GM23248 (cell line): ENCODE measurements around the gene C3orf52. TPM values are rescaled to one million over a fixed set of nuclear protein-coding genes. Genes with fewer than 3 reads are reported as not detected.

Experiments used
- DNase-seq: peaks from one replicate; pipeline ENCODE4 v3.0.0-alpha.2; 2015
- H2AFZ ChIP-seq: fragments of 200-600 bp; sonication (generic); 2 replicates; pipeline ENCODE4 v1.6.1; 2016; ENCODE audit warnings: antibody characterized with exemption
- H3F3A ChIP-seq: fragments of 200-600 bp; sonication (generic); 2 replicates; pipeline ENCODE4 v1.6.1; 2016; ENCODE audit warnings: mild to moderate bottlenecking, antibody characterized with exemption, mixed run types; ENCODE audit not compliant: insufficient read depth
- H3K27ac ChIP-seq: fragments of 200-600 bp; sonication (generic); 2 replicates; pipeline ENCODE4 v1.5.1; 2016; ENCODE audit warnings: mild to moderate bottlenecking
- H3K27me3 ChIP-seq: fragments of 200-600 bp; sonication (generic); replicated peaks from 2 replicates; pipeline ENCODE4 v1.6.1; 2016; ENCODE audit warnings: mild to moderate bottlenecking; ENCODE audit not compliant: insufficient read depth
- H3K36me3 ChIP-seq: fragments of 200-600 bp; sonication (generic); 2 replicates; pipeline ENCODE4 v1.6.1; 2016; ENCODE audit warnings: low read depth, mild to moderate bottlenecking
- H3K4me1 ChIP-seq: fragments of 200-600 bp; sonication (generic); 2 replicates; pipeline ENCODE4 v1.6.1; 2016; ENCODE audit warnings: mild to moderate bottlenecking; ENCODE audit not compliant: insufficient read depth
- H3K4me2 ChIP-seq: fragments of 200-600 bp; sonication (generic); one replicate; pipeline ENCODE4 v1.6.1; 2016; ENCODE audit warnings: mild to moderate bottlenecking; ENCODE audit not compliant: unreplicated experiment
- H3K4me3 ChIP-seq: fragments of 200-600 bp; sonication (generic); 2 replicates; pipeline ENCODE4 v1.5.1; 2016; ENCODE audit warnings: mild to moderate bottlenecking
- H3K79me2 ChIP-seq: fragments of 200-600 bp; sonication (generic); 2 replicates; pipeline ENCODE4 v1.6.1; 2016; ENCODE audit warnings: mild to moderate bottlenecking; ENCODE audit not compliant: insufficient read depth
- H3K9ac ChIP-seq: fragments of 200-600 bp; sonication (generic); 2 replicates; pipeline ENCODE4 v1.6.1; 2016; ENCODE audit warnings: mild to moderate bottlenecking
- H3K9me2 ChIP-seq: fragments of 200-600 bp; sonication (generic); 2 replicates; pipeline ENCODE4 v1.6.1; 2016; ENCODE audit warnings: mixed run types, mild to moderate bottlenecking, moderate library complexity; ENCODE audit not compliant: insufficient read depth
- H3K9me3 ChIP-seq: fragments of 200-600 bp; sonication (generic); one replicate; pipeline ENCODE4 v1.6.1; 2017; ENCODE audit warnings: low read depth
- H4K20me1 ChIP-seq: fragments of 200-600 bp; sonication (generic); 2 replicates; pipeline ENCODE4 v1.6.0; 2016; ENCODE audit not compliant: insufficient read depth
- EZH2 ChIP-seq: fragments of 200-600 bp; sonication (generic); IDR thresholded peaks from 2 replicates; pipeline ENCODE4 v1.6.1; 2018; ENCODE audit warnings: antibody characterized with exemption, mild to moderate bottlenecking; ENCODE audit not compliant: insufficient read depth, poor library complexity, severe bottlenecking
- EZH2phosphoT487 ChIP-seq: fragments of 200-600 bp; sonication (generic); IDR thresholded peaks from 2 replicates; pipeline ENCODE4 v1.6.1; 2018; ENCODE audit warnings: antibody characterized with exemption, moderate library complexity, mild to moderate bottlenecking, low read depth; ENCODE audit not compliant: insufficient read depth
- WGBS, 2 experiments: methylation state at CpG; one replicate each; pipeline ENCODE4 v1.1.6; 2015 to 2017; ENCODE audit warnings: low lambda C conversion rate in 2 of 2, low coverage in 1 of 2; ENCODE audit errors: missing lambda C conversion rate in 2 of 2; 5-methylcytosine and 5-hydroxymethylcytosine counted together
- in situ Hi-C: fragments of 300-500 bp; cut with MboI; formaldehyde crosslinking; loops from 2 replicates; pipeline ENCODE4 v1.15.0; 2020
- polyA plus RNA-seq: library from polyadenylated mRNA; unstranded; fragments of >200 nt; fragmentation: Nextera tagmentation; extraction: Ambion mirVana; gene quantifications from 2 replicates; pipeline ENCODE4 v1.2.1, GENCODE V29; 2016
- total RNA-seq: library from RNA; depleted of rRNA; stranded (reverse); fragments of >200 nt; shearing (Covaris generic); gene quantifications from 2 replicates; pipeline ENCODE4 v1.2.3, GENCODE V29; 2014

Gene C3orf52
- total and polyA plus RNA-seq, 2 experiments from 2014 or later, result 1.6 to 3.5 TPM

- Histone ChIP-seq H3K4me2 (no peak overlapping the region), H3K9me3 (no peaks in the 10 kb centered on the region), H3K79me2 (peaks cover 3% of the 10 kb centered on the region; the same call in 1 of the 2 replicates), H3F3A (no peaks in the 10 kb centered on the region), H4K20me1 (no peaks in the 10 kb centered on the region), H3K9ac (no peak overlapping the region), H3K9me2 (no peaks in the 10 kb centered on the region), H3K27me3 (no peaks in the 10 kb centered on the region), H3K4me3 (no peak overlapping the region), H3K4me1 (peaks cover 12% of the 10 kb centered on the region), H2AFZ (no peak overlapping the region), H3K27ac (no peak overlapping the region), H3K36me3 (no peaks in the 10 kb centered on the region; the same call in 1 of the 2 replicates)
- in situ Hi-C loops, result no loop called here
- TF ChIP-seq EZH2, result no peak
- TF ChIP-seq EZH2phosphoT487, result no peak
- no peak for DNase-seq
- WGBS, 2 experiments, result 83 to 89% methylated on average over 2 of the region's 2 CpGs
These were observed 18.6 kb downstream of the C3orf52 start for GRCh38 chr3:112104774-112105173.

GRCh38 chr3:112109322-112109721 is 23.1 kb downstream of the C3orf52 start:
- no peaks in the 10 kb centered on the region for H3F3A ChIP-seq
- no peaks in the 10 kb centered on the region for H3K9me3 ChIP-seq
- in situ Hi-C loops, result no loop called here
- no peak overlapping the region for H3K9ac ChIP-seq
- DNase-seq, result no peak
- H3K27me3 ChIP-seq, result no peaks in the 10 kb centered on the region
- WGBS, 2 experiments, result 77 to 81% methylated on average over 5 of the region's 5 CpGs
- no peaks in the 10 kb centered on the region for H4K20me1 ChIP-seq
- H3K79me2 ChIP-seq, result no peaks in the 10 kb centered on the region
- no peak overlapping the region for H3K4me3 ChIP-seq
- H3K9me2 ChIP-seq, result no peaks in the 10 kb centered on the region
- H3K27ac ChIP-seq, result no peak overlapping the region
- no peak overlapping the region for H2AFZ ChIP-seq
- H3K36me3 ChIP-seq, result no peaks in the 10 kb centered on the region; the same call in 1 of the 2 replicates
- H3K4me1 ChIP-seq, result no peaks in the 10 kb centered on the region
- H3K4me2 ChIP-seq, result no peak overlapping the region
- TF ChIP-seq EZH2phosphoT487, result no peak
- no peak for TF ChIP-seq EZH2

GRCh38 chr3:112111785-112112402 is 25.7 kb downstream of the C3orf52 start:
- in situ Hi-C loops, result no loop called here
- WGBS, 2 experiments, result 58 to 61% methylated on average over 3 of the region's 3 CpGs
- no peaks in the 10 kb centered on the region for H3F3A ChIP-seq
- no peaks in the 10 kb centered on the region for H3K4me1 ChIP-seq
- no peak overlapping the region for H2AFZ ChIP-seq
- H3K9ac ChIP-seq, result no peak overlapping the region
- no peaks in the 10 kb centered on the region for H3K79me2 ChIP-seq
- no peaks in the 10 kb centered on the region; the same call in 1 of the 2 replicates for H3K36me3 ChIP-seq
- H3K27ac ChIP-seq, result no peak overlapping the region
- H3K4me3 ChIP-seq, result no peak overlapping the region
- peak; percentile 78 for DNase-seq
- no peaks in the 10 kb centered on the region for H3K9me3 ChIP-seq
- H3K27me3 ChIP-seq, result no peaks in the 10 kb centered on the region
- no peak overlapping the region for H3K4me2 ChIP-seq
- H3K9me2 ChIP-seq, result no peaks in the 10 kb centered on the region
- no peaks in the 10 kb centered on the region for H4K20me1 ChIP-seq
- no peak for TF ChIP-seq EZH2
- no peak for TF ChIP-seq EZH2phosphoT487

- H3K4me2 ChIP-seq, result no peak overlapping the region
- no peaks in the 10 kb centered on the region for H3K36me3 ChIP-seq
- DNase-seq, result no peak
- no peak overlapping the region for H3K27ac ChIP-seq
- no peaks in the 10 kb centered on the region for H3K27me3 ChIP-seq
- no peak overlapping the region for H2AFZ ChIP-seq
- H3K9me3 ChIP-seq, result no peaks in the 10 kb centered on the region
- no peaks in the 10 kb centered on the region for H4K20me1 ChIP-seq
- no peaks in the 10 kb centered on the region for H3F3A ChIP-seq
- TF ChIP-seq EZH2phosphoT487 (no peak), EZH2 (no peak)
- H3K4me3 ChIP-seq, result no peak overlapping the region
- no peaks in the 10 kb centered on the region for H3K79me2 ChIP-seq
- no peak overlapping the region for H3K9ac ChIP-seq
- H3K9me2 ChIP-seq, result no peaks in the 10 kb centered on the region
- no peaks in the 10 kb centered on the region for H3K4me1 ChIP-seq
- WGBS, 2 experiments, result 91 to 98% methylated on average over 6 of the region's 6 CpGs
- in situ Hi-C loops, result no loop called here
These were observed 28.5 kb downstream of the C3orf52 start for GRCh38 chr3:112114576-112115160.
